Right forelimb (tissue), 1 donor: Measurements from ENCODE around the gene SMC5.
"Not testable (repeated sequence)": the region's sequence is repeated elsewhere in the genome, so short reads cannot be mapped to it uniquely, and the experiment has no call there.

Experiments
- DNase-seq: peaks from one replicate; pipeline ENCODE4 v3.0.0-alpha.2; 2018

Gene SMC5

GRCh38 chr9:70258692-70259511 lies at the start of gene SMC5:
Gene SMC5 (plus strand): TSS chr9:70258978. CDS start chr9:70259079, 101 bp downstream.
- peak; percentile 97 for DNase-seq

- DNase-seq = no peak
These were observed 41.7 kb upstream of the SMC5 start for GRCh38 chr9:70217029-70217428.

- no peak for DNase-seq
These were observed 40.0 kb upstream of the SMC5 start for GRCh38 chr9:70218767-70219166.

GRCh38 chr9:70220216-70220615 lies 38.6 kb upstream of the SMC5 start:
- DNase-seq = no peak

GRCh38 chr9:70222354-70222753 lies 36.4 kb upstream of the SMC5 start:
- no peak for DNase-seq

- no peak for DNase-seq
These were observed 30.7 kb upstream of the SMC5 start for GRCh38 chr9:70228118-70228517.

GRCh38 chr9:70228611-70229010 lies 30.2 kb upstream of the SMC5 start:
- DNase-seq = no peak

GRCh38 chr9:70229026-70229425 lies 29.8 kb upstream of the SMC5 start:
- DNase-seq = no peak

- no peak for DNase-seq
These were observed 29.2 kb upstream of the SMC5 start for GRCh38 chr9:70229579-70229978.

GRCh38 chr9:70232476-70232875 lies 26.3 kb upstream of the SMC5 start:
- DNase-seq = no peak

GRCh38 chr9:70234208-70234607 lies 24.6 kb upstream of the SMC5 start:
- DNase-seq = not testable (repeated sequence)

GRCh38 chr9:70245952-70246351 lies 12.8 kb upstream of the SMC5 start:
- DNase-seq = not testable (repeated sequence)

GRCh38 chr9:70250221-70250620 lies 8.6 kb upstream of the SMC5 start:
- DNase-seq = no peak

GRCh38 chr9:70255486-70255885 lies 3.3 kb upstream of the SMC5 start:
- no peak for DNase-seq

- peak; percentile 60 for DNase-seq
These were observed 2.6 kb upstream of the SMC5 start for GRCh38 chr9:70256123-70256551.

- DNase-seq = no peak
These were observed 1.3 kb upstream of the SMC5 start for GRCh38 chr9:70257502-70257901.

GRCh38 chr9:70257991-70258691 lies 637 bp upstream of the SMC5 start:
- DNase-seq = peak; percentile 75

- no peak for DNase-seq
These were observed 679 bp downstream of the SMC5 start for GRCh38 chr9:70259512-70259802.

- DNase-seq = no peak
These were observed 1.2 kb downstream of the SMC5 start for GRCh38 chr9:70260007-70260443.

- DNase-seq = no peak
These were observed 1.8 kb downstream of the SMC5 start for GRCh38 chr9:70260606-70261005.

GRCh38 chr9:70261131-70261870 lies 2.5 kb downstream of the SMC5 start:
- no peak for DNase-seq

- DNase-seq = no peak
These were observed 3.6 kb downstream of the SMC5 start for GRCh38 chr9:70262366-70262765.

- DNase-seq = no peak
These were observed 4.2 kb downstream of the SMC5 start for GRCh38 chr9:70262948-70263347.

- no peak for DNase-seq
These were observed 4.6 kb downstream of the SMC5 start for GRCh38 chr9:70263421-70263820.
